GM21367 (cell line): ENCODE data around the gene SPRTN.
"Not testable (repeated sequence)": the region's sequence is repeated elsewhere in the genome, so short reads cannot be mapped to it uniquely, and the experiment has no call there.

Experiments used
- ATAC-seq: cut with Tn5 transposase; IDR thresholded peaks from one replicate; pipeline ENCODE4 v1.9.1; 2021; ENCODE audit not compliant: unreplicated experiment

Gene SPRTN

DNA sequence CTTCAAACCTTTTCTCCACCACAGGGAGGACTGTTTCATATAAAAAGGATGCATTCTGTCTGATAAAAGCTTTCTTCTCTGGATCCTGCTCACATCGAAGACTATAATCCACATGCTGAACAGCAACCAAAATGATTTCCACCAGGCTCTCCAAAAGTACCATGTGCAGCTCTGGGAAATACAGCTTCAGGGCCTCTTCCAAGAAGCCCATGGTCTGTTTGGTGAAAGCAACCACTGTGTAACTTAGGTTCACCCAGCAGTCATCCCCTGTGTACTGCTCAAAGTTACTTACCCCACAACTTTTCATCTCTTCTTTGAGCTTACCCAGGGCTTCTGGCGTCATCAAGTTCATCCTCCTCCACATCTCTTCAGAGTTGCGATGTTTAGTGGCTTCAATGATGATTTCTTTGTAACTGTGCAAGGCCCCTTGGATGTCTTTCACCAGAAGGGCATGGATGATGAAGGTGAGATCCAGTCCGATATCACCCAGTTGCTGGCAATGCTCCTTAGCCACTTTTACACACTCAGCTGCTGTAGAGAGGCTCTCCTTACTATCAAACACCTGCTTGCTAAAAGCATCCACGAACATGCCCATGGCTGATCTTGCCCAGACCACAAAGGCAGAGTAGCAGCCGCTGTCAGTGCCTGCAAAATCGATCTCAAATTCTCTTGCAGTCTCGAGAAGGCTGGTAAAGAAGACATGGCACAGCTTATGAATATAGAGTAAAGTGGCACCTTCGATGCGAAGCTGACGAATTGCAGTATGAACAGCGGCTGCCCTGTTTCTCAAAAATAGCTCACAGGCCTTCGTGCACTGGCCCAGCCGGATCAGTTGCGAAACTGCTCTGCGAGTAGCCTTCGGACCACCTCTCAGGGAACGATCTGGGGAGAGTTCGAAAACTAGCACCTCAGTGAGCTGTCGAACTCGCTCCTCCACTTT is 2.2 kb upstream of the SPRTN start:
- ATAC-seq = no peak

DNA sequence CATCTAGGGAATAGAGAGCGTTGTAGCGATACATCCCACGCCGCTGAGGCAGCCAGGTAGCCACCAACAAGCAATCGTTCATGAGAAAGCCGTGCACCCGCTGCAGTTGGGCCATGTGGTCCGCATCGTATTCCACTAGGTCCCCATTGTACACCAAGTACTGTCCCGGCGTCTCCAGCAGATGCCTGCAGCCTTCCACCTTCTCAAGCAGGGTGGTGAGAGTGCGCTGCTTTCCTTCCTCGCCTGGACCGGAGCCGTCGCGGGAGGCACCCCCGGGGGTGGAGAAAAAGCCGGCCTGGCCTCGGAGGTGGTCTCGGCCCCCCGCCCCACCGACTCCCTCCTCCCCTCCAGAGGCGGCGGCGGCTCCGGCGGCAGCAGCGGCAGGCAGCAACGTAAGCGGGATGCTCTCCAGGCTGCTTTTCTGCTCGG is 1.0 kb upstream of the SPRTN start:
- ATAC-seq = peak; percentile 1

DNA sequence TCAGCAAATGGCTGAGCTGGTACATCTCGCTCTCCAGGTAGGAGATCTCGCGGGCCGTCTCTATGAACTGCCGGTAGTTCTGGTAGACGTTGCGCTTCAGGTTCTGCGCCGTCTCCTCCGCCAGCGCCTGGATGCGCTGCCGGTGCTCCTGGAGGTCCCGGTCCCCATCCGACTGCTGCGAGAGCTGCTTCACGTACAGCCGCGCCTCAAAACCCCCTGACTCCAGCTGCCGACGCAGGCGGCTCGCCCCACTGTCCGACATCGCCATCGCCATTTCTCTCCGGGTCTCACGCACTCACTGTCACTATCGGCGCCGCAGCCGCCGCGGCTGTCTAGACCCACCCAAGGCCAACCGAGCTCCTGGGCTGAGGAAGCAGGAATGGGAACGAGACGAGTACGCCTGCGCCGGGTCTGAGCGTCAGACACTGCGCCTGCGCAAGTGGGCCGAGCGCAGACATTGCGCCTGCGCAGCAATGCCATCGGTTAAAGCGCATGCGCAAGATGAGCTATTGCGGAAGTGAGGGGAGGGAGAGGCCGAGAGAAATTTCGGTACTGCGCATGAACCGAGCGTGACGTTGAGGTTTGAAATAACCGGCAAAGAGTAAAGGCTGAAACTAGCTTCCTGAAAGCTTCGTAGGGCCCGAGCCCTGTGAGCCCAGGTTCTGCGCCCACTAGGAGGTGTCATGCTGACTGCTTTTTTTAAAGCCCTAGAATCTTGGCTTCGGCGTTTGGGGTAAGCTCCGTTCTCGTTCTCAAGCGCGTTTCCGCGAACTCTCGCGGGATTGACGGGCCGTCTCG is 422 bp upstream of the SPRTN start, which contains the start of gene EXOC8:
Gene EXOC8 (minus strand): TSS at position 381 of the 798 bp plus-strand sequence. CDS start 107 bp downstream, at position 274.
- peak; percentile 59 for ATAC-seq

DNA sequence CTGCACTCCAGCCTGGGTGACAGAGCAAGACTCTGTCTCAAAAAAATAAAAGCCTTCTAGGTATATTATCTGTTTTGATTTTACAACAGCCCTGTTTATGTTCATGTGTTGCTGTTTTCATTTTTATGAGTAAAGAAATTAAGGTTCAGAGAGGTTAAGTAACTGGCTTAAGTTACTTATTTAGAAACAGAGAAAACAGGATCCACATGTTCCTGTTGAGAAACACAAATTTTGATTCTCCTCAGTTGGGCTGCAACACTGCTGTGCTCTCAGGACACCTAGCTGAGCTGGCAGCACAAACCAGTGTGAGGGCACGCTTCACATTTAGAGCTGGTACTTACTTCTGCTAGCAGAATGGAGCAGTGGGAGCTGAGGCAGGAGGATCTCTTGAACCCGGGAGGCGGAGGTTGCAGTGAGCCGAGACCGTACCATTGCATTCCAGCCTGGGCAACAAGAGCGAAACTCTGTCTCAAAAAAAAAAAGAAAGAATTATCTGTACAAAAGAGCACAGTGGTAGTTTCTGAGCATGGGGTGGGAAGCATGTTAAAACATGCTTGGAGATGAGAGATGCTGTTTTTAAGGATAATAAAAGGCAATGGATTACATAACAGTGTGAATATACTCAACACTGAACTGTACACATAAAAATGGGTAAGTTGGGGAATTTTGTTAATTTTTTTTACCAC is 2.4 kb downstream of the SPRTN start:
- ATAC-seq = no peak

DNA sequence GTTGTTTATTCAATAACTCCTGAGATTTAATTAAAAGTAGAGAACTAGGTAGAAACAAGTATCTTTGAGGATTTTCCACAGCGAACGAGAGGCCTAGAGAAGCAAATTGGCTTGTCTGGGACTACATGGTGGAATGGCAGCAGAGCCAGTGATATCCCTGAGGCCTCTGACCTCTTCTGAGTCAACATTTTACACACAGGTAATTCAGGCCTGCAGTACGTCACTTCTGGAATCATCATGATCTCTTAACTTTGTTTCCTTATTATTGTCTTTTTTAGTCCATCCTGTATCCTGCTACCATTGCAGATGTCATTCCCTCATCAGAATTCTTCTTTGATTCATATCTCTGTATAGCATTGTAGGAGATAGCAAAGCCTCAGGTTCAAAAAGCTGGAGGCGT is 9.9 kb downstream of the SPRTN start:
- ATAC-seq = no peak

DNA sequence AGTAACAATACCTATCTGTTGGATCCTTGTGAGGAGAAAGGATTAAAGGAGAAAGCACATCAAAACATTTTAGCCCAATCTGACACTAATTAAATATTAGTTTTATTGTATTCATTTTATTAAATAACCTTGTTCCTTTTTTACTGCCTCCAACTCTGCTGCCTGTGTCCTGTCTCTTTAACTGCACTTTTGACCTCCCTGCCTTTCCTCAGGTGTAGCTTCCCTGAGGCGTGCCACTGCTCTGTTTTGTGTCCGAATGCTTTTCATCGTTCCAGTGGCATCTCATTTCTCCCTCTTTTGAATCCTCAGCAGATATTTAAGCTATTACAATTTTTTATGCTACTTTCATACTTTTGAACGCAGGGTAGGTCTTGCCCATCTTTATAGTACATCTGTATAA is 10.3 kb downstream of the SPRTN start:
- ATAC-seq = no peak

DNA sequence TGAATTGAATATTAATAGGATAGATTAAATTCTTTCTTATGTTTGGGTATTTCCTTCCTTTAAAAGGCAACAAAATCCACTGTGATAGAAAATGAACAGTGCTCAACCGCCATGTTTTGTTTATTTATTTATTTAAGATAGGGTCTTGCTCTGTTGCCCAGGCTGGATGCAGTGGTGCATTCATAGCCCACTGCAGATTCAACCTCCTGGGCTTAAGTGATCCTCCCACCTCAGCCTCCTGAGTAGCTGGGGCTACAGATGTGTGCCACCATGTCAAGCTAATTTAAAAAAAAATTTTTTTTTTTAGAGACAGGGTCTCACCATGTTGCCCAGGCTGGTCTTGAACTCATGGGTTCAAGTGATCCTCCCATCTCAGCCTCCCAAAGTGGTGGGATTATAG is 10.8 kb downstream of the SPRTN start:
- not testable (repeated sequence) for ATAC-seq

DNA sequence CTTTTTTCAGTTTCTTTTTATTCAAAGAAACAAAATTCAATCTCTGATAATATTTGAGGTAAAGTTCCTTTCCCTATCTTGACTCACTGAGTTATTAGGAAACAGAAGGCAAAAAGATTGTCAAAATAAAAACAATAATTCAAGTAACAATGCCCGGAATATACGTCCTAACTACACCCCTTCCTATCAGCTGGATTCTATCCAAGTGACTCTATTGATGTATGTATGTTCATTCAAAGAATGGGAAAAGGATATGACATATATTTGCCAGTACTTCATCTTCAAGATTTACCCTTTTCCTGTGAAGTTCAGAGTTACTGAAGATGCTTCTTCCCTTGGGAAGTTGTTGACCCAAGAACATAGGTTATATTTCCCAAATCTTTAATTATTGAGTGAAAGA is 13.7 kb downstream of the SPRTN start:
- no peak for ATAC-seq

DNA sequence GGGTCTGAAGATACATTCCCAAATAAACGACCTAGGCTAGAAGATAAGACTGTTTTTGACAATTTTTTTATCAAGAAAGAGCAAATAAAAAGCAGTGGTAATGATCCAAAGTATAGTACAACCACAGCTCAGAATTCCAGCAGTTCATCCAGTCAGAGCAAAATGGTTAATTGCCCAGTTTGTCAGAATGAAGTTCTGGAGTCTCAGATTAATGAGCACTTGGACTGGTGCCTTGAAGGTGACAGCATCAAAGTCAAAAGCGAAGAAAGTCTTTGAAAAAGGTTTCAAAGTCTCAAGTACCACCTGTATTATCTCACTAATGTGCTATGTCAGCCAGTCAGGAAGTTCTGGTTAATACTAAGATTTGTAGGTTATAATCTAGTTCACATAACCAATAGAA is 15.0 kb downstream of the SPRTN start:
- ATAC-seq = no peak

DNA sequence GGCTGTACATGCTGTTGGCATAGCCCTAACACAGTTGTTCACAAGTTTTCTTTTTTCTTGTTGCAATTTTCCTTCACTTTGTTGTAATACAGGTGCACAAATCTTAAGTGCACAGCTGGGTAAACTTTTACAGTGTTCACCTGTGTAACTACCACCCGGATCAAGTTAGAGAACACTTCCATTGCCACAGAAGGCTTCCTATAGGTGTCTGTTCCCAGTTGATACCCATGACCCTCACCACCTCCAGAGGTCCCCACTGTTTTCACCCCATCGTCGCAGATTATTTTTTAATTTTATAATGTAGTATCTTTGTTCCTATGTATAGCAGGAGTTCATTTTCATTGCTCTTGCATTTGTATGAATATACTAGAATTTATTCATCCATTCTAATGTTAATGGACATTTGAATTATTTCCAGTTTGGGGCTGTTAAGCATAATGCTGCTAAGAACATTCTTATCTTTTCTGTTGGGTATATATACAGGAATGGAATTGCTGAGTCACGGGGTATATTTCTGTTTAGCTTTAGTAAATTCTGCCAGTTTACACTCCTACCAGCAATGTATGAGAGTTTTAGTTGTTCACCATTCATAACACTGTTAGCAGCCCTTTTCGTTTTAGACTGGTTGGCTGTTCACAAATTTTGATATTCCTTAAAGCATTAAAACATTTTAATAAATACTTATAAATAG is 16.4 kb downstream of the SPRTN start:
- ATAC-seq = no peak

DNA sequence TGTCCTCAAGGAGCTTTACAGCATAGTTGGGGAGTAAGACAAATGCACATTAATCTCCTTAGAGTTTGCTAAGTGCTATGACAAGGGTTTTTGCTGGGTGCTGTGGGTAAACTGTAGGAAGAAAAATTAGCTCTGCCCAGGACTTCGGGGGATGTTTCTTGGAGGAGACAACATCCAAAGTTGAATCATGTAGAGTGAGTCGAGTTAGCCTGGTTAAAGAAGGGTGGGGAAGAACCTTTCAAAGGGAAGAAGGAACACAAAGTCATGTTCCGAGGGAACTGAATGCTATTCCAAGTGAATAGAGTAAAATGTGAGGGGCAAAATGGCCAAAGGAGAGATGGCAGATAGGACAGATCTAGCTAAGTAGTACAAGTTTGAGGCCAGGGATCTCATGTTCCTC is 17.1 kb downstream of the SPRTN start:
- no peak for ATAC-seq

DNA sequence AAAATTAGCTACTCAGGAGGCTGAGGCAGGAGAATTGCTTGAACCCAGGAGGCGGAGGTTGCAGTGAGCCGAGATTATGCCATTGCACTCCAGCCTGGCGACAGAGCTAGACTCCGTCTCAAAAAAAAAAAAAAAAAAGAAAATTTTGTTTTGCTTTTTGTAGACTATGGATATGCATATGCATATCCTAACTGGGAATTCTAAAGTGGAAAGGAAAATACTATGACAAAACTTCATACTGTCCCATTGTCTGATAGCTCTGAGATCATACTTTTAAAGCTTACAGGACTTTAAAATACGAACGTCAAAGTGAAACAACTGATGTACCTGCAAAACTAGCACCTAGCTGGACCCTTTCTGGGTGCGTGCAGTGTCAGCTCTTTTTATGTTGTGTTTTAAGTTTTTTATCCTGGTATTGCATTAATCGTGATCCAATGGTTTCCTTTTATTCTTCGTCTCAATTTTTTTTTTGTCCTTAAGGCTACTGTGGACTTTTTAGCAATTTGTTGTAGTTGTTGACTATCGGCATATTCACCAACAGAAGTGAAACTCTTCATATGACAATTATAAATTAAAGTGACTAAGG is 19.2 kb downstream of the SPRTN start:
- no peak for ATAC-seq

DNA sequence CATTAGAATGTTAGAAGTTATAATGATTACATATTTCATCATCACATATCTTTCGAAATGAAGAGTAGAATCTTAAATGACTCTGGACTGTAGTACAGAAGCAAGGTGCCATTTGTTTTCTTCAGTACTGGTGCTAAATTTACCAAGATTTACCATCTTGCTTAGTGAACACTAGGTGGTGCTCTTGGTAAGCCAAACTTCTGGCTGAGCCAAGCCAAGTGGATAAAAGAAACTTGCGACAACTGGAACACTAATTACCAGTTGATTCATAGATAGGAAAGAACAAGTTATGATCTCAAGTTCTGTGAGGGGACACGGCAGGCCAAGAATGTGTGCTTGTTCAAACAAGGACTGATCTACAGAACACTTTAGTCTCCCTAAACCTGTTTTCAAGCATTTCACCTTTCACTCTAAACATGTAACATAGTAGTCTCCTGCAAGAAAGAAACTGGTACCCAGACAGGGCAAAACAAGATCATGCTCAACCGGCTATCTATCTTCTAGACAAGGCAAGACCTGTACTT is 19.8 kb downstream of the SPRTN start:
- peak; percentile 82 for ATAC-seq

DNA sequence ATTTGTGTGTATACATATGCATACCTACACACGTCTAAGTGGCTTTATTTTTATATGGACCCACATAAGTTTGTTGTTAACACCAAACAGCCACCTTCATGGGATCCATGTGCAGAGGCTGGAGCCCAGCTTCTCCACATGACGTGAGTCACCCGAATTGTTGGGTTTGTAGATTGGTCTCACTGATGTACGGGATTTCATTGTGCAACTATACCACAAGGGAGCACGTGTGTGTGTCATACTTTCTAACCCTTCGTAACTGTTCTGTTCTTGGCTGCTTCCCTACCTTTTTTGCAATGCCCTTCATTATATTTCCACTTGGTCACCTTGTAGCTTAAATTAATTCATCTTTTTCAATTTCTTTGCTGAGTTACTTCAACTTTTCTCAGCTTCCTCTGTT is 21.0 kb downstream of the SPRTN start:
- ATAC-seq = no peak

DNA sequence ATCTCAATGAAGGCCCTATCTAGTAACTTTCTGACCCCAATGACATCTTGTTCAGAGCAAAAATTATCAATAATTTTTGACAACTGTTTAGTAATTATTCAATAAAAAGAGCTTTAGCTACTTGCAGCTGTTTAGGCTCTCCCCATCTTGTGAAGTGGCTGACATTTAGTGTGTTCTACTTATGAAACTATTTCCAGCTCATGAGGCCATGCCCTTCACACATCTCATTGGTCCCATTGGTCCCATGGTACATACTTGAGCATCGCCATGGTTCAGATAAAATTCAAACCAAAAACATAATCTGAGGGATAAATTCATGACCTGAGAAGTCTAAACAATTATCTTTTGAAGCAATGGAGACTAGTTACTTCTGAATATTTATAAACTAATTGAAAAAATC is 24.2 kb downstream of the SPRTN start:
- no peak for ATAC-seq

DNA sequence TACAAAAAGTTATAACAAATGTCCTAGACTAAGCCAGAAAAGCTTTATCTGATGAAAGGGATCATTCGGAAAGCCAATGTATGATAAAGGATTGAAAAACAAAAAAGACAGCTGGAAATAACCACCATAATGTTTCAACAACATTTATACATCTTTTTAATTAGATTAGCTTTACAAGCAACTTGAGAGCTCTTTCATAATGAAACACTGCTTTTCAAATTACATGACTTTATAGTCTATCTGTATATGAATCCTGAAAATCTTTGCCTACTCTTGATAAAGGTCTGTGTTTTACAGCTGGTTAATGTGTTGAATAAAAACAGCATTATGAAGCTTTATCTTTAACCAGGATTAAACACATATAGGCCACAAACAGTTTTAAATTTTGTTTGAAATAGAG is 25.5 kb downstream of the SPRTN start:
- no peak for ATAC-seq

DNA sequence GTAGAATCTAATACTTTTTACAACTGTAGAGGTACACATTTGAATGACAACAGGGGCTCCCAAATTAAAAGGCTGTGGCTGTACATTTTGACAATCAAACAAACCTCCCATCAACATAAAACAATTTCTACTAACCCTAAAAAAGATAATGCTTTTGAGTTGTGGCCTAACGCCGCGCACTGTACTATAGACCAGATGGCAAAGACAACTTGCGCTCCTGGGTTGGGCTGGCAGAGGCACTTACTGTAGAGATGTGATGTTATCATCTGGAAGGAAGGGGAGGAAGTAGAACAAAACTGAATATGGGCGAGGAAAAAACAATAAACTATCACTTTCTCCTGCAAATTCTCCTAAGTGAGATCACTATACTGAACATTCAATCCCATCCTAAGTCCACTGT is 26.1 kb downstream of the SPRTN start:
- no peak for ATAC-seq

DNA sequence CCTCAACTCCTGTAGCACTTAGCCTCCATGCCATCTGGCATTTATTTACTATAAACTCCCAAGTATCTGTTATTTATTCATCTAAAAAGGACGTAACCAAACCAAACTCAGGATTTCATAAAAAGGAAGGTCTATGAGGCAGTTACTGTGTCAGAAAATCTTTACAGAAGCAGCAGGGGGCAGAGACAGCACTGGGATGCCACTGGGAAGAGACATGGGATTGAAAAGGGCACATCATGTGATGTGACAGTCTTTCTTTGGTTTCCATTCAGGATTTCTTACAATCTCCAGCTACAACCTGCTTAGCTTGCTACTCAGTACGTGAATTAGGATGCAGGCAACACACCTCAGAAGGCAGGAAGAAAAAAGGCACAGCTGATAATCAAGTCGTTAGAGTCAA is 31.2 kb downstream of the SPRTN start:
- ATAC-seq = no peak

DNA sequence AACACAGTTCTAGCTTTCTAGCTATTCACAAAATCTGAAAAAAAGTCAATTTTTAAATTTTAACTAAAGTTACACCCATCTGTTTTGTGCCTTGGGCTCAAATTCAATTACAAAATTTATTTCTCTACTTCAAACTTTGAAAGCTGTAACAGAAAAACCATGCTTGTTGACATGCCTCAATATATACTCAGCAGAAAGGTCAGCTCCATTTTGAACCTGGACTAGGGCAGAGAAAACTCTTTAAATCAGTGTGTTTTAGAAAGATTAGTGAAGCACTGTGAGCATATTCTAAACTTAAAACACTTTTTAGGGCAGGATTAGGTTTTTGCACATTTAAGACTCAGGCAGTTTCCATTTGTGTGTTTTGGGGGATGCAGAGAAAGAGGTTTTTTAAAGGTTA is 34.4 kb downstream of the SPRTN start:
- ATAC-seq = no peak

DNA sequence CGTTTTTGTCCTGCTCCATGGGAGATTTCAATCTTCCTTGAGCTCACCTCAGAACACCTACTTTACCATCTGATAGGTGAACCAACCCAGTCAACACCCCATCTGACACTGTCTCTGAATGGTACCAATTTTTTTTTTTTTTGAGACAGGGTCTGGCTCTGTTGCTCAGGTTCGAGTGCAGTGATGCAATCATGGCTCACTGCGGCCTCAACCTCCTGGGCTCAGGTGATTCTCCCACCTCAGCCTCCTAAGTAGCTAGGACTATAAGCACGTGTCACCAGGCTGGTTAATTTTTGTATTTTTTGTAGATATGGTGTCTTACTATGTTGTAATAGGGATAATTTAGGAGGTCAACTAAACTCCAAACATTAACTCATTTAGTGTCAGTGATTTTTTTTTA is 36.3 kb downstream of the SPRTN start:
- no peak for ATAC-seq
